Activated CD8-positive, alpha-beta memory T cell treated with anti-CD3 and anti-CD28 coated beads for 48 hours (primary cell): ENCODE measurements around the gene MARS1.

ENCODE experiments used
- DNase-seq, 3 experiments: peaks; one replicate each; pipeline ENCODE4 v3.0.0-alpha.2; 2020; ENCODE audit warnings: low read depth in 2 of 3, low spot score in 2 of 3

Gene MARS1

GRCh38 chr12:57470970-57471656 lies 16.8 kb upstream of the MARS1 start:
- no peak for DNase-seq

- no peak for DNase-seq
Observed at GRCh38 chr12:57471661-57472060, 16.2 kb upstream of the MARS1 start.

GRCh38 chr12:57472391-57472790 lies 15.5 kb upstream of the MARS1 start:
- no peak for DNase-seq

DNA sequence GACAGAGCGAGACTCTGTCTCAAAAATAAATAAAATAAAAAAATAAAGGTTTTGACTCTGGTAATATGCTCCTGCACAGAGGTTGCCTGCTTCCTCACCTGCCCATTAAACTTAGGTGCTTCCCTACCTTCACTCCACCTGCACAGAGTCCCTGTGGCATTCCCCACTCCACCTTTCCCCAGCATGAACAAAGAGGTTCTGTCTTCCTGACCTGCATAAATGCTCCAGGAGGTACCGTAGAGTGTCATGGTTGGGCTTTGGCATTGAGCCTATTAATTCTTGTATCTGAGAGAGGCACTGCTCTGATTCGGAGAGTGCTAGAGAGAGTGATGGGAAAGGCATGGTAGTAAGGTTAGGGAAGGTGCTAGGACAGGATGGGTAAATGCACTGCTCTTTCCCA lies 14.5 kb upstream of the MARS1 start:
- DNase-seq = no peak

- DNase-seq = no peak
Observed at GRCh38 chr12:57473886-57474285, 14.0 kb upstream of the MARS1 start.

GRCh38 chr12:57474430-57474829 lies 13.4 kb upstream of the MARS1 start:
- DNase-seq = no peak

DNA sequence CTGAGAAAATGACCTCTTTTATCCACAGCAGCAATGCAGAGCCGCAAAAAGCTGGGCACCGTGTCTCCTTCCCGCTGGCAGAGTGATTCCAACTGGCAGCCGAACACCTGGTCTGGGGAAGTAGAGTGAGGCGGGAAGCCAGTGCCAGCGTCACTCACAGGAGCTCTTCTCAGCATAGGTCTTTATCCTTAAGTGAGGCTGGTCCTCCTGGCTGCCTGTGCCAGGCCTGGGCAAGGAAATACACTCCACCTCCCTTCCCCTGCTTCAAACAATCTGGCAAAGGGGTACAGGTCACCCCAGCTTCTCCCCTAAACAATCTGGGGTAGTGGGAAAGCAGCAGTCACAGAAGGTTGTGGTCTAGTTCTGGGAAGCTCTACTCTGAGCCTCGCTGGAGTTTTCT lies 13.0 kb upstream of the MARS1 start:
- no peak for DNase-seq

DNA sequence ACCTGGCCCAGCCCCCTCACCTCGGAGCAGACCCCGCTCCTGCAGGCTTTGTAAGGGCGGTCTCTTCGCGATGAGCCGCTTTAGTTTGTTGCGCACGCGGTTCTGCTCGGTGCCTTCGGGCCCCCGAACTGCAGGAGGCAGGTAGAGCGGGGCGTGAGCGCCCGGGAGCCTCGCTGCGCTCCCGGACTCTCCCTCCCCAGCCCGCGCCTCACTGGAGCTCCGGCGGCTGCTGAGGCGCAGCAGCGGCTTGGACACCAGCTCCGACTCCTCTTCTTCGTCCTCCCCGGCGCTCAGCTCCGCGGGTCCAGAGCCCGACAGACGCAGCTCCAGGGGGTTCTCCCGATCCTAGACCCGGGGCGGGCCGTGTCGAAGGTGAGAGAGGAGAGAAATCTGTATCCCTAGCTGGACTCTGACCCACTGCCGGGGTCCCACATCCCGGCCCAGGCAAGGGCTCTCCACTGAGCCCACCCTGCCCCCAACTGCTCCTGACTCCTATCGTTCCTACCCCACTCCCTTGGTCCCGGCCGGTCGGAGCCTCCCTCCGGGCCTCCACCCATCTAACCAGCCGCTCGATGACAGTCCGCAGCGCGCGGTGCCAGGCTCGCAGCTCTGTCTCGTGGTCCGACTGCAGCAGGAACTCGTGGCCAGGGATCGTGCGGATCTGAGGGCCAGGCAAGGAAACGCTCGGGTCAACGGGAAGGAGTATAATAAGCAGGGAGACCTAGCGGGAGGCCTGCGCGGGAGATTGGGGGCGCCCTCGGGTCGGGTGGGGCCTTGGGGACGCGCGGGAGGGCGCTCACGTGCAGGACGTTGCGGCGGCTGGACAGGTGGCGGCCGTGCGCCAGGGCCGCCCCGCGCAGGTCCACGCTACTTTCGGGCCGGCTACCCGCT lies 12.4 kb upstream of the MARS1 start:
- no peak for DNase-seq

DNA sequence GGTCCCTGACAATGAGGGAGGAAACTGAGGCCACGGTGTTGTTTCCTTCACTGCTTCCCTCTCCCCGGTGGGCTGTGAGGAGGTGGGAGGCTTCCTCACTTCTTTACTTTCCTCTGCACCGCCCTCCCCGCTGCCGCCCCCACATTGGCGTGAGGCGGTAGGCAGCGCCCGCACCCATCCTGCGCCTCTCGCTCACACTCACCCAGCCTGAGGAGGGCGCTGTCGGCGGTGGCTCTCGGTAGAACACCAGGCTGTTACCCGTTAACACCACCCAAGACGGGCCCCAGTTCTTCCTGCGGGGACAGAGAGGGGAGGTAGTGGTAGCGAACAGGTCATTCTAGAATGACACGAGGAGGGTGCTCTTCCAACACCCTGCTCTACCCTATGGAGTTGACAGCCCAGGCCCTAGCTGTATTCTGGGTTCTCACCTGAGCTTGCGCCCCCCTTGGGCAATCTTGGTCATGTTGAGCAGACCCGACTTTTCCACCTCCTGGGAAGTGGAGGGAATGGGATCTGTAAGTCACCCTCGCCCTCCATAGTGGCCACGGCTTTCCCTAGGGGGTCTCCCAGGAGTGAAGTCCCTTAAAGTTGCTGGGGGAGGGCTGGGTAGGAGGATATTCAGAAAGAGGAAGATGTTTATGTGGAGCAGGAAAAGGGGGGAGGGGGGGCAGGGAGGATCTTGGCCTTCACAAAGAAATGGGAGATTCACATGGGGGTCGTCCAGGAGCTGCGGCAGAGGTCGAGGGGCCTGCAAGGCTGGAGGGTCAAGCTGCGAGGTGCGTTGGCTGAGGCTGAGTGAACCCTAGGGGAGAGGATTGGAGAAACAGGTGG lies 11.5 kb upstream of the MARS1 start:
- no peak for DNase-seq

GRCh38 chr12:57476993-57477709 lies 10.7 kb upstream of the MARS1 start:
- no peak for DNase-seq

- DNase-seq = no peak
Observed at GRCh38 chr12:57477710-57478681, 9.9 kb upstream of the MARS1 start.

DNA sequence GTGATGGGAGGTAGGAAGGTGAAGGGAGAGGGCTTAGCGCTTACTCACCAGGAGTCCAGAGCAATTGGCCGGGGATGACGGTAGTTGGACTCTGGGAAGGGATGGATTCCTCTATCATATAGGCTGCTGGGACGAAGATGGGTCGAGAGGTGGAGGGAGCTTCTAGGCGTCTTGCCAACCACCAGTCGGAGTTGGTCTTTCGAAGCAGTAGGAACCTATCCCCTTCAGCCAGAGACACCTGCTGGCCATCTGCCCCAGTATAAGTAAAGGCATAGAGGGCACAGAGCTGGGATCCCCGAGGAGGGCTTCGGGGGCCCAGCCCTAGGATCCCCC lies 8.9 kb upstream of the MARS1 start:
- DNase-seq = no peak

DNA sequence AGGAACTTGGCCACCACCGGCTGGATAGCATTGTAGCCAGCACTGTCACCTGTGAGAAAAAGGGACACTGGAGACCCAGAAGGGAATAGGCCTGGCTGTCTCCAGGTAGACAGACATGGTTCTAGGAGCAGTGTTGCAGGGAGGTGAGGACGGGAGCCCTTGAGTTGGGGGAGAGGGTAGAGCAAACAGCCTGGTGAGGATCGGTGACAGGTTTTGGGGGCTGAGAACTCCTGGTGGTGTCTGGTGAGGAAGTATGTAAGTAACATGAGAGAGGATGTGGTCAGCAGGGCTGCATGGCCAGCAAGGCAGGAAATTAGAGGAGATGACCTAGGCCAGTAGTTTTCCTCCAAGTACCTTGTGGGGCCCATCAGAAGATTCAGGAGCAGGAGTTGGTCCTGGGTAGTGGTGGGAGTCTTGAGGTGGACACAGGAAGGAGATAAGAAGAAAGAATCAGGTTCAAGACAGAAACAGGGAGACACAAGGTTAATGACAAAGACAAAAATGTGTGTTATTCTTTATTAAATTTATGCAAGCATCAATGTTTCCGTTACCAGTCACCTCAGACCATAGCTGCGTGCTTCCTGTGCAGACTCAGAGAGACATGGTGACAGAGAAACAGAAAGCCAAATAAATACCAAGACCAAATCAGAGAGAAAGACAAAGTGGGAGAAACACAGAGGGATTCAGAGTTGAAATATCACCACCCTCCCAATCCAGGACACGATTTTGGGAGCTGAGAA lies 8.3 kb upstream of the MARS1 start, which contains the start of gene ARHGAP9:
Gene ARHGAP9 (minus strand): TSS at position 491 of the 740 bp plus-strand sequence. CDS start 460 bp downstream, at position 31.
- DNase-seq = no peak

- no peak for DNase-seq
Observed at GRCh38 chr12:57481671-57482070, 6.2 kb upstream of the MARS1 start.

DNA sequence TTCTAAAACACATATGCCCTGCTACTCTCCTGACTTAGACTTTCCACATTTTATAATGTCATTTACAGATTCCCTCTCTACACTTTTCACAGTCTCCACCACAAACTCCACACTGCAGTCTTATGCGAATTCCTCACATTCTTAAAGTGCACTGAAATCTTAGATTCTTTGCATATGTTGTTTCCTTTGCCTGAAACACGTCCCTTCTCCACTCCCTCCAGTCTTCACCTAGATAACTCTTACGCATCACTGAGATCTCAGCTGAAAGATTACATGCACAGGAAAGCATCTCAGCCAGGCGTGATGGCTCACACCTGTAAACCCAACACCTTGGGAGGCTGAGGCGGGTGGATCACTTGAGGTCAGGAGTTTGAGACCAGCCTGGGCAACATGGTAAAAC lies 4.4 kb upstream of the MARS1 start:
- DNase-seq = no peak

DNA sequence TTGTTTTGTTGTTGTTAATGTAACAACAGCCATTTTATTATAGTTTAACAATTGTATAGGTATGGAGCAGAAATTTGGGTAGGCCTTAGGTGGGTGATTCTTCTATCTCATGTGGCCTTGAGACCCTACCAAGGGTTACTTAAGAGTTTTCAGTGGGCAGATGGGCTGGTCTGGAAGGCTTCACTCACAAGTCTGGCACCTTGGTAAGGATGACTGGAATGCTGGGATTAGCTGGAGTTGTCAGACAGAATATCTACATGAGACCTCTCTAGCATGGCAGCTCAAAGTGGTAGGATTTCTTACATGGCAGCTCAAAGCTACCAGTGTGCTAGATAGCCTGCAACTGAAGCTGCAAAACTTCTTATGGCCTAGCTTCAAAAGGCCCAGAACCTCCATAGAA lies 2.2 kb upstream of the MARS1 start:
- DNase-seq = no peak

- DNase-seq = no peak
Observed at GRCh38 chr12:57487055-57487596, 742 bp upstream of the MARS1 start.

GRCh38 chr12:57488402-57489156 lies 711 bp downstream of the MARS1 start:
- no peak for DNase-seq
